Hepatocyte (in vitro differentiated cells): ENCODE results near the gene MDFIC2. TPM values are rescaled to one million over a fixed set of nuclear protein-coding genes. Genes with fewer than 3 reads are reported as not detected.

Experiments used
- DNase-seq: peaks from one replicate; pipeline ENCODE4 v3.0.0-alpha.2; 2016; ENCODE audit warnings: low spot score
- H2AFZ ChIP-seq: fragments of 200-600 bp; sonication (generic); 2 replicates; pipeline ENCODE4 v1.6.0; 2016; ENCODE audit warnings: antibody characterized with exemption, mild to moderate bottlenecking
- H3K27ac ChIP-seq: fragments of 200-600 bp; sonication (generic); 2 replicates; pipeline ENCODE4 v1.5.1; 2016; ENCODE audit warnings: mild to moderate bottlenecking
- H3K27me3 ChIP-seq: fragments of 200-600 bp; sonication (generic); 2 replicates; pipeline ENCODE4 v1.6.1; 2016
- H3K36me3 ChIP-seq: fragments of 200-600 bp; sonication (generic); replicated peaks from 2 replicates; pipeline ENCODE4 v1.5.1; 2016; ENCODE audit warnings: low read depth; ENCODE audit not compliant: insufficient read depth
- H3K4me1 ChIP-seq: fragments of 200-600 bp; sonication (generic); 2 replicates; pipeline ENCODE4 v1.5.1; 2016; ENCODE audit warnings: mild to moderate bottlenecking, moderate library complexity; ENCODE audit not compliant: insufficient read depth
- H3K4me2 ChIP-seq: fragments of 200-600 bp; sonication (generic); 2 replicates; pipeline ENCODE4 v1.6.0; 2016
- H3K4me3 ChIP-seq: fragments of 200-600 bp; sonication (generic); 2 replicates; pipeline ENCODE4 v1.5.1; 2016; ENCODE audit warnings: mild to moderate bottlenecking
- H3K79me2 ChIP-seq: fragments of 200-600 bp; sonication (generic); 2 replicates; pipeline ENCODE4 v1.6.0; 2017; ENCODE audit warnings: mild to moderate bottlenecking
- H3K9me2 ChIP-seq: fragments of 200-600 bp; sonication (generic); replicated peaks from 2 replicates; pipeline ENCODE4 v1.6.0; 2017; ENCODE audit warnings: mild to moderate bottlenecking; ENCODE audit not compliant: insufficient read depth
- H3K9me3 ChIP-seq: fragments of 200-600 bp; sonication (generic); 2 replicates; pipeline ENCODE4 v1.5.1; 2016; ENCODE audit warnings: low read depth, mild to moderate bottlenecking
- H4K20me1 ChIP-seq: fragments of 200-600 bp; sonication (generic); 2 replicates; pipeline ENCODE4 v1.6.0; 2016; ENCODE audit warnings: mild to moderate bottlenecking; ENCODE audit not compliant: insufficient read depth, poor library complexity, severe bottlenecking
- EZH2 ChIP-seq: fragments of 200-600 bp; sonication (generic); IDR thresholded peaks from 2 replicates; pipeline ENCODE4 v1.6.1; 2016; ENCODE audit warnings: antibody characterized with exemption, mild to moderate bottlenecking, borderline replicate concordance
- EZH2phosphoT487 ChIP-seq: fragments of 200-600 bp; sonication (generic); IDR thresholded peaks from one replicate; pipeline ENCODE4 v1.6.1; 2018; ENCODE audit warnings: antibody characterized with exemption, mild to moderate bottlenecking, low read depth, moderate library complexity; ENCODE audit not compliant: unreplicated experiment, severe bottlenecking
- WGBS: methylation state at CpG from one replicate; pipeline ENCODE4 v1.1.6; 2016; ENCODE audit warnings: low lambda C conversion rate; ENCODE audit errors: missing lambda C conversion rate; 5-methylcytosine and 5-hydroxymethylcytosine counted together
- polyA plus RNA-seq: library from polyadenylated mRNA; unstranded; fragments of >200 nt; fragmentation: Nextera tagmentation; extraction: Ambion mirVana; gene quantifications from 2 replicates; pipeline ENCODE4 v1.2.1, GENCODE V29; 2016
- total RNA-seq: library from RNA; depleted of rRNA; stranded (reverse); fragments of >200 nt; gene quantifications from 2 replicates; pipeline ENCODE4 v1.2.3, GENCODE V29; 2014
- TF ChIP-seq, protein P1 (sequence below): fragments of 200-600 bp; sonication (generic); IDR thresholded peaks from 2 replicates; pipeline ENCODE4 v1.5.1; 2016; ENCODE audit warnings: antibody characterized with exemption, mild to moderate bottlenecking; ENCODE audit not compliant: poor library complexity

MDFIC2 gene
- total and polyA plus RNA-seq, 2 experiments from 2014 or later = not detected

DNA sequence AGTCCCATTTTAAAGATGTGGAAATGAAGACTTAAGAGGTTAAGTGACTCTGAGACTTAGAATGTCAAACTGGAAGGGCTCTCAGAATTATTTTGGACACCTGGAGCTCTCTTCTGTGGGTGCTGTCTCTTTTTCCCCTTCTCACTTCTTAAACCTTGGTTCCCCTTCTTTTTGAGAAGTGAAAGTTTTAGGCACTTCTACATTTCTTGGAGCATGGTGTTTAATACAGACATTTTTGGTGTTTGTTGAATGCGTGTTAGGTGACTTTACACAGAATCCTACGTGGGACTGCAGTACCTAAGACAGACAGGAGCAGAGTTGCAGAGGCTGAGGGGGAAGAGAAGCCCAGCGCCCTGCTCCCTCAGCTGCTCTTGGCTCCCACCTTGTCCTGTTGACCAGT is 133.3 kb downstream of the MDFIC2 start:
- Histone ChIP-seq H3K9me3 (no peaks in the 10 kb centered on the region), H3K27me3 (peaks cover 12% of the 10 kb centered on the region), H3K9me2 (no peaks in the 10 kb centered on the region), H3K4me2 (no peak overlapping the region), H3K27ac (no peak overlapping the region), H3K4me3 (no peak overlapping the region), H3K79me2 (no peaks in the 10 kb centered on the region), H3K36me3 (no peaks in the 10 kb centered on the region), H4K20me1 (no peaks in the 10 kb centered on the region), H2AFZ (no peak overlapping the region), H3K4me1 (peaks cover 8% of the 10 kb centered on the region)
- TF ChIP-seq EZH2phosphoT487 (no peak), EZH2 (no peak)
- TF ChIP-seq, protein P1, sequence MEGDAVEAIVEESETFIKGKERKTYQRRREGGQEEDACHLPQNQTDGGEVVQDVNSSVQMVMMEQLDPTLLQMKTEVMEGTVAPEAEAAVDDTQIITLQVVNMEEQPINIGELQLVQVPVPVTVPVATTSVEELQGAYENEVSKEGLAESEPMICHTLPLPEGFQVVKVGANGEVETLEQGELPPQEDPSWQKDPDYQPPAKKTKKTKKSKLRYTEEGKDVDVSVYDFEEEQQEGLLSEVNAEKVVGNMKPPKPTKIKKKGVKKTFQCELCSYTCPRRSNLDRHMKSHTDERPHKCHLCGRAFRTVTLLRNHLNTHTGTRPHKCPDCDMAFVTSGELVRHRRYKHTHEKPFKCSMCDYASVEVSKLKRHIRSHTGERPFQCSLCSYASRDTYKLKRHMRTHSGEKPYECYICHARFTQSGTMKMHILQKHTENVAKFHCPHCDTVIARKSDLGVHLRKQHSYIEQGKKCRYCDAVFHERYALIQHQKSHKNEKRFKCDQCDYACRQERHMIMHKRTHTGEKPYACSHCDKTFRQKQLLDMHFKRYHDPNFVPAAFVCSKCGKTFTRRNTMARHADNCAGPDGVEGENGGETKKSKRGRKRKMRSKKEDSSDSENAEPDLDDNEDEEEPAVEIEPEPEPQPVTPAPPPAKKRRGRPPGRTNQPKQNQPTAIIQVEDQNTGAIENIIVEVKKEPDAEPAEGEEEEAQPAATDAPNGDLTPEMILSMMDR = no peak
- DNase-seq = no peak
- WGBS = 82% methylated on average over 3 of the region's 3 CpGs

- Histone ChIP-seq H3K9me2 (no peaks in the 10 kb centered on the region), H3K36me3 (no peaks in the 10 kb centered on the region), H3K27ac (no peak overlapping the region), H4K20me1 (no peaks in the 10 kb centered on the region), H3K9me3 (no peaks in the 10 kb centered on the region), H2AFZ (no peak overlapping the region), H3K4me2 (no peak overlapping the region), H3K79me2 (no peaks in the 10 kb centered on the region), H3K27me3 (peaks cover 7% of the 10 kb centered on the region), H3K4me3 (no peak overlapping the region), H3K4me1 (peaks cover 7% of the 10 kb centered on the region)
- TF ChIP-seq EZH2 (no peak), EZH2phosphoT487 (no peak)
- TF ChIP-seq, protein P1 = no peak
- 86% methylated on average over 8 of the region's 8 CpGs for WGBS
- no peak for DNase-seq
Observed at GRCh38 chr3:70177881-70178645, 134.4 kb downstream of the MDFIC2 start.

DNA sequence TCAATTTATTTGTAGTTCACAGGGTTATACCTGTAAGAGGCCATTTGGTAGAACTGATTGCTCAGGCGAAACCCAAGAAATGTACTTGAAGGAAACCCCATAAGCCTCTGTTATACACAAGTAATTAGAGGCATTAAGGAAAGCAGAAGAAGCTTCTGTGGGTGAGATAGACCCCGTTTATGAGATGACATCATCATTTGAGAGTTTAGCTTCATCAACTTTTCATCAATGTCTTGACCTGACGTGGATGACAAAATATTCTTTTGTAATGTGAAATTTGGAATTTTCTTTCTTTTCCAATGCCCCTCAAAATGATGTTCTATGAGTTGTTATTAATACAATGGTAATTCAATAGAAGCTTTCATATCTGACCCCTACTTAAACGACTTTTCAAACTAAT is 136.2 kb downstream of the MDFIC2 start:
- H3K27ac ChIP-seq = no peak overlapping the region
- H4K20me1 ChIP-seq = no peaks in the 10 kb centered on the region
- no peak overlapping the region for H3K4me2 ChIP-seq
- H3K9me3 ChIP-seq = no peaks in the 10 kb centered on the region
- no peaks in the 10 kb centered on the region for H3K9me2 ChIP-seq
- H3K79me2 ChIP-seq = no peaks in the 10 kb centered on the region
- H3K4me1 ChIP-seq = no peaks in the 10 kb centered on the region
- no peak overlapping the region for H3K4me3 ChIP-seq
- no peak overlapping the region for H2AFZ ChIP-seq
- 83% methylated on average over 4 of the region's 4 CpGs for WGBS
- no peak for DNase-seq
- no peaks in the 10 kb centered on the region for H3K36me3 ChIP-seq
- no peak for TF ChIP-seq EZH2
- TF ChIP-seq EZH2phosphoT487 = no peak
- TF ChIP-seq, protein P1 = no peak
- peaks cover 3% of the 10 kb centered on the region for H3K27me3 ChIP-seq
